Duodenal mucosa (tissue), 2 donors: Measurements from ENCODE around the gene VPS39.

Experiments used
- H3K27ac ChIP-seq: one replicate; pipeline ENCODE4 v1.7.0; 2013; ENCODE audit warnings: low read depth, low read length
- H3K27me3 ChIP-seq, 2 donors: one replicate each; pipeline ENCODE4 v1.7.0; 2013; ENCODE audit warnings: low read length in 2 of 2, control low read depth in 1 of 2; ENCODE audit not compliant: insufficient read depth in 2 of 2, control insufficient read depth in 1 of 2
- H3K36me3 ChIP-seq, 2 donors: one replicate each; pipeline ENCODE4 v1.7.0; 2013; ENCODE audit warnings: low read length in 2 of 2, control low read depth in 1 of 2; ENCODE audit not compliant: insufficient read depth in 2 of 2, control insufficient read depth in 1 of 2
- H3K4me1 ChIP-seq, 2 donors: one replicate each; pipeline ENCODE4 v1.7.0; 2013; ENCODE audit warnings: low read length in 2 of 2, control low read depth in 1 of 2; ENCODE audit not compliant: insufficient read depth in 2 of 2, control insufficient read depth in 1 of 2
- H3K4me3 ChIP-seq, 2 donors: one replicate each; pipeline ENCODE4 v1.7.0; 2013; ENCODE audit warnings: low read length in 2 of 2, low read depth in 1 of 2
- H3K9ac ChIP-seq, 2 donors: one replicate each; pipeline ENCODE4 v1.7.0; 2013; ENCODE audit warnings: low read length in 2 of 2, low read depth in 1 of 2
- H3K9me3 ChIP-seq, 2 donors: one replicate each; pipeline ENCODE4 v1.7.0; 2013; ENCODE audit warnings: low read length in 2 of 2, control low read depth in 1 of 2; ENCODE audit not compliant: control insufficient read depth in 1 of 2

Gene VPS39

DNA sequence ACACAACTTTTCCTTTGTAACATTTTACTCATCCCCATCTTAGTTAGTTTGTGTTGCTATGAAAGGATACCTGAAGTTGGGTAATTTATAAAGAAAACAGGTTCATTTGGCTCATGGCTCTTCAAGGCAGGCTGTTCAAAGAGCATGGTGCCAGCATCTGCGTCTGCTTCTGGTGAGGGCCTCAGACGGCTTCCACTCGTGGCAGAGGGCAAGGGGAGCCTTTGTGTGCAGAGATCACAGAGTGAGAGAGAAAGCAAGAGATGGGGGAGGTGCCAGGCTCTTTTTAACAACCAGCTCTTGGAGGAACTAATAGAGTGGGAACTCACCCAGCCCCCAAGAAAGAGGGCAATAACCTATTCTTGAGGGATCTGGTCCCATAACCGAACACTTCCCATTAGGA, 74.7 kb downstream of the VPS39 start:
- Histone ChIP-seq H3K9me3 (peaks cover 8 to 18% of the 10 kb centered on the region in 2 donors), H3K36me3 (no peaks in the 10 kb centered on the region), H3K9ac (no peak overlapping the region), H3K27ac (no peak overlapping the region), H3K4me1 (no peaks in the 10 kb centered on the region), H3K4me3 (no peak overlapping the region), H3K27me3 (no peaks in the 10 kb centered on the region)

DNA sequence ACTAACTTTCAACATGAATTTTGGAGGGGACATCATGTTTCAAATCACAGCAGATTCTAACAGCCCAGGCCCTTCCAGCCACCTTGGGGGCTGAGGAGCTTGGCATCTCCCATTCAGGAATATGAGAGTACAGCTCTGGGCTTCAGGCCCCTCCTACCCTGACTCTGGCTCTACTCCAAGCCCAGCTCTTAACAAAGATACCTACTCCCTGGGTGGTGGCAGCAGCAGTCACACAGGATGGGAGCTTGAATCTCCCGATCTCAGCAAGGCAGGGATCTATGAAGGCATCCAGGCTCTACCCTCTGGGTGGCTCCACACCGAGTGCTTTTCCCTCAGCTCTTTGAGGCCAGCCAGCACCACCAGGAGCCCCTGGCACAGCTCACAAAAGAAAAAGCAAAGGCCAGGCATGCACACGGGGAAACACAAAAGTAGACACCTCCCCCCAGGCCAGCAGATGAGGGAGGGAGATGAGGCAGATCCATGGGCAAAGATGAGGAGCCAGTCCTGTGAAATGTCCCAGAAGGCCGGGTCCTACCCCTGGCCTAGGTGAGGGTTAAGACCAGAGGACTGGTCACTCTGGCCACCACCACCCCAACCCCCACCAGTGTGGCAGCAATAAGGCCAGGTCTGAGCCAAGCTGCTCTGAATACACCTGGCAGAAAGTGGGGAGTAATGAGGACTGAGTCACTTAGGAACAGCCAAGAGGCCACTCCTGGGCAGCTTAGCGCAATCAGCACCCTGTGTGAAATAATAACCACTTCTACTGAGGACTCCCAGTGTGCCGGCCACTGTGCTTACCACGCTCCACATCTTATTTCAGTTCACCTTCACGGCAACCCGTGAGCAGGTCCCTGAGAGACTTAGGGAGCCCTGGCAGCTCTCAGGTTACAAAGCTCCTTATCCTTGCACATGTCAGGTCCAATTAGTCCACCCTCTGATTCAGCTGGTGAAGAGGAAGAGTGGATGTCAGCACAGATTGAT, 76.0 kb downstream of the VPS39 start:
- Histone ChIP-seq H3K36me3 (no peaks in the 10 kb centered on the region), H3K4me1 (no peaks in the 10 kb centered on the region), H3K4me3 (no peak overlapping the region), H3K9ac (no peak overlapping the region), H3K27me3 (no peaks in the 10 kb centered on the region), H3K27ac (no peak overlapping the region), H3K9me3 (peaks cover 3 to 5% of the 10 kb centered on the region in 2 donors)

DNA sequence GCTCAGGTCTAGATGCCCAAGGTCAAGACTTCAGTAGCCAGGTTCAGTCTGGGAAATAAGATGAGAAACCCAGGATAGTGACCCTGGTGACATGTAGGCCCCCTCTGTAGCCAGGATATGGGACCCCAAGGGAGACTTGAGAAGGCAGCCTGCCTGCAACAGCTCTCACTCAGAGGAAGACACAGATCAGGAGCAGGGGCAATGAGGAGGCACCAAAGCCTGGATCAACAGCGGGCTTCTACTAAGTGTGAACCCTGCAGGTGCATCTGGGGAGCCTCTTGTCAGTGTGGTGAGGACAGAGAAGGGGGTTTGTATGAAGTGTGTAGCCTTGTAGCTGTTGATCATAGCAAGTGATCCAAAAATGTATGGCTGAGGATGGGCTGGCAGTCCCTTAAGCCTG, 77.1 kb downstream of the VPS39 start:
- H3K9ac ChIP-seq = no peak overlapping the region
- H3K27me3 ChIP-seq = no peaks in the 10 kb centered on the region
- H3K4me1 ChIP-seq = no peaks in the 10 kb centered on the region
- H3K9me3 ChIP-seq = no peaks in the 10 kb centered on the region
- H3K4me3 ChIP-seq = no peak overlapping the region
- H3K27ac ChIP-seq = no peak overlapping the region
- H3K36me3 ChIP-seq = no peaks in the 10 kb centered on the region

DNA sequence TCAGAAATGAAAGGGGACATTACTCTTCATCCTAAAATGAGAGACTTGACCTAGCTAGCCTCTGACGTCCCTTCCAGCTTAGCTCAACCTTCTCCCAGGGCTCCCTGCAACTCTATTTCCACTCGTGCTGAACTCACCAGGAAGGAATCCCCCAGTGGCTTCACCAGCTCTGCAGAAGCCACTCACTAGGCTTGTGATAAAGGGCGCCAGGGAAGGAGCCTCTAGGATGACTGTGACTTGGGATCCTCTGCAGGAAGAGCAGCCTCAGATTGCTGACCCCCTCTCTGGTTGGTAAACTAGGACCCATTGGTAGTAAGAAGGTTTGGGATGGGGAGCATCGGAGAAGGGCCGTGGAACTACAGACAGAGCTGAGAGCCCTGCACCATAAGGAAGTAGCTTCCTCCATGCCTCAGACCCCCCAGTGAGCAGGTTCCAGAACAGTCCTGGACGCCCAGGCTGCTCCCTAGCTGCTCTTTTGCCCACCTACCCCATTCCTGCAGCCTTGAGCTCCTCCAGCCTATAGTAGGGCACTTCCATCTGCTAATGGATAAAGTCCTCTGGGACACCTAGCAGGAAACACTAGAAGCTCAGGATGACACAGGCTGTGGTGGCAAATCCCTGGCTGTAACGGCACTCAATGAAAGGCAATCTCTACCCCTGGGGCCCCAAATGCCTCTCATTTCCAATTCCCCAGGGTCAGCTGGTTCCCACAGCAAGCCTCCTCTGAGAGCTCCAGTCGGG, 77.7 kb downstream of the VPS39 start:
- no peak overlapping the region for H3K27ac ChIP-seq
- H3K27me3 ChIP-seq = no peaks in the 10 kb centered on the region
- H3K9me3 ChIP-seq = no peaks in the 10 kb centered on the region
- no peak overlapping the region for H3K9ac ChIP-seq
- H3K4me3 ChIP-seq = no peak overlapping the region
- H3K36me3 ChIP-seq = no peaks in the 10 kb centered on the region
- H3K4me1 ChIP-seq = no peaks in the 10 kb centered on the region

DNA sequence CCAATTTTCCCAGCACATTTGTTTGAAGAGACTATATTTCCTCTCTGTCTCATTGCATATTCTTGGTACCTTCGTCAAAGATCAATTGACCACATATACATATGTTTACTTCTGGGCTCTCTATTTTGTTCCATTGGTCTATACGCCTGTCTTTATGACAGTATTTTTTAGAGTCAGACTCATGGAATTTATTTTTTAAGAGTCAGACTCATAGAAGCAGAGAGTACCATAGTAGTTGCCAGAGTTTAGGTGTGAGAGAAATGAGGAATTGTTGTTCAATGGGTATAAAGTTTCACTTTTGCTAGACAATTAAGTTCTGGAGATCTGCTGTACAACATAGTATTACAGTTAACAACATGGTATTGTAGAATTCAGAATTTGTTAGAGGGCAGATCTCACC, 78.7 kb downstream of the VPS39 start:
- H3K9me3 ChIP-seq = no peaks in the 10 kb centered on the region
- H3K4me3 ChIP-seq = no peak overlapping the region
- H3K36me3 ChIP-seq = no peaks in the 10 kb centered on the region
- no peak overlapping the region for H3K9ac ChIP-seq
- no peaks in the 10 kb centered on the region for H3K4me1 ChIP-seq
- no peaks in the 10 kb centered on the region for H3K27me3 ChIP-seq
- H3K27ac ChIP-seq = no peak overlapping the region

DNA sequence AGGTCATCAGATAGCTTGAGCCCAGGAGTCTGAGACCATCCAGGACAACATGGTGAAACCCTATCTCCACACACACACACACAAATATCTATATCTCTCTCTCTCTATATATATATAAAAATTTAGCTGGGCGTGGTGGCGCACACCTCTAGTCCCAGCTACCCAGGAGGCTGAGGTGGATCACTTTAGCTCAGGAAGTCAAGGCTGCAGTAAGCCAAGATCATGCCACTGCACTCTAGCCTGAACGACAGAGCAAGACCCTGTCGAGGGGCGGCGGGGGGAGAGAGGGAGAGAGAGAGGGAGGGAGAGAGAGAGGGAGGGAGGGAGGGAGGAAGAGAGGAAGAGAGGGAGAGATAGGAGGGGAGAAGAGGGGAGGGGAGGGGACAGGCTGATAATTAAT, 79.6 kb downstream of the VPS39 start:
- no peaks in the 10 kb centered on the region for H3K27me3 ChIP-seq
- H3K9me3 ChIP-seq = no peaks in the 10 kb centered on the region
- H3K4me1 ChIP-seq = no peaks in the 10 kb centered on the region
- no peak overlapping the region for H3K9ac ChIP-seq
- no peak overlapping the region for H3K27ac ChIP-seq
- H3K36me3 ChIP-seq = no peaks in the 10 kb centered on the region
- H3K4me3 ChIP-seq = no peak overlapping the region

DNA sequence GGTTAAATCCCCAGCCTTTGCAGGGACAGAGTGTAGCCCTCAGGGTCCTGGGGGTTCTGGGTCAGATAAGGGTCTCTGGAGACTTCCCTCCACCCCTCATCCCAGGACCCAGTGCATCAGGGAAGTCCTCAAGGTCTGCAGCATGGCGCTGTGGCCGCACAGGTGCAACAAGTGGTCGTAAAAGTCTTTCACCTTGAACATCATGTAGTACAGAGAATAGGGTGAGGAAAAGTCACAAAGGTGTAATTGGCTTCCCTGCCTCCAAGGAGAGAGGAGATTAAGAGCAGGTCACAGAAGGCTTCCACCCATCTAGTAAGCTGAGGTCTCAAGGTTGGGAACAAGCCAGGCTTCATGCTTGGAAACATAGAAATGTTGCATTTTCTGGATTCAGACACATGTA, 84.6 kb downstream of the VPS39 start:
- Histone ChIP-seq H3K27me3 (no peaks in the 10 kb centered on the region), H3K9ac (no peak overlapping the region), H3K36me3 (no peaks in the 10 kb centered on the region), H3K4me3 (no peak overlapping the region), H3K4me1 (peaks cover 0 to 7% of the 10 kb centered on the region in 2 donors), H3K27ac (no peak overlapping the region), H3K9me3 (no peaks in the 10 kb centered on the region)

DNA sequence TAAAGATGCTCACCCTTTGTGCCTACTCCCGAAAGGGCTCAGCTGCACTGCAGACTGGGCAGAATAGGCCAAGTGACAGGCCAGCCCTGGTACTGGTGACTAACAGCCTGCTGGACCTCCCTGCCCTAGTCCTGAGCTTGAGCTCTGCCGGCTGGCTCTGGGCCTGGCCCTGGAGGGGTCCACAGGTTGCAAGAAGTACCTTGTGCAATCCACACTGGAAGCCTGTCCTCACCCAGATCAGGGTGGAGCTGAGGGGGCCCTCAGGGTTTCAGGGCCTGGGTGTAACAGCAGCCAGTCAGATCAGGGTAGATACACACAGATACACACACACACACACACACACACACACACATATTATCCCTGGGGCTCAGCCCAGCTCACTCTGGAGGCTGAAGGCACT, 86.4 kb downstream of the VPS39 start:
- H3K27me3 ChIP-seq = no peaks in the 10 kb centered on the region
- peaks cover 0 to 7% of the 10 kb centered on the region in 2 donors for H3K4me1 ChIP-seq

DNA sequence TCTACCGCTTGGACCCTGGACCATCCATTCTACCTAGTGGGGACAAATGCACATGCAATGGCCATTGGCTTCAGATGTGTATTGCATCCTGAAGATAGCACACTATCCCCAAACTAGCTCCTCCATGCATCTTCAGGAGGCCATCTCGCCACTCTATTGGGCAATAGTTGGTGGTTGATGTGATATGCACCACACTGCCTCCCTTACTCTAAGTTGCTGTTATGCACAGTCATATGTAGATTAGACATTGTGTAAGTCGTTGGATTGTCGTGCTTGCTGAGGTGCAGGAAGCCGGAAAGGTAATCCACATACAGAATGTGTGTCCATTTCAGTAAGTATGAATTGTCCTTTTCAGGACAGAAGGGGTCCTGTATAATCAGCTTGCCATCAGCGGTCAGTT, 87.1 kb downstream of the VPS39 start:
- no peaks in the 10 kb centered on the region for H3K36me3 ChIP-seq
- H3K4me1 ChIP-seq = peaks cover 0 to 7% of the 10 kb centered on the region in 2 donors
- no peak overlapping the region for H3K9ac ChIP-seq
- no peaks in the 10 kb centered on the region for H3K9me3 ChIP-seq
- H3K27me3 ChIP-seq = no peaks in the 10 kb centered on the region
- H3K27ac ChIP-seq = no peak overlapping the region
- no peak overlapping the region for H3K4me3 ChIP-seq

More for the DNA sequence above, 86.4 kb downstream of the VPS39 start:
- Histone ChIP-seq H3K27ac (no peak overlapping the region), H3K9me3 (no peaks in the 10 kb centered on the region), H3K36me3 (no peaks in the 10 kb centered on the region), H3K9ac (no peak overlapping the region), H3K4me3 (no peak overlapping the region)

DNA sequence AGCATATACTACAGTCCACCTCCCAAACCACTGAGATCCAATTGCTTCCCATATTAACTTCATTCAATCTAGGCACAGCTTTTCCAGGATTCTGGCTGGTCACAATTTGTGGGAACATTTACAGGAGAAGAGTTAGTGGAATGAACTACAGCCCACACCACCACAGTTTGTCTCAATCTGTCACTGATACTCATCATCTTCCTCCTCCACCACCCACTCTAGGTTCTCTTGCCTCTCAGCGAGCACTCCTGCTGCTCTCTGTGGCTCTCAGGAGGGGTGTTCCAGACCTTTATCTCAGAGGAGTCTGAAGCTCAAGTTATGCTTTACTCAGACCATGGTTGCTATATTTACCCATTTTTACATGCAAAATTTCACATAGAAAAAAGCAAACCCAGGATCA, 87.8 kb downstream of the VPS39 start:
- peaks cover 0 to 7% of the 10 kb centered on the region in 2 donors for H3K4me1 ChIP-seq
- no peaks in the 10 kb centered on the region for H3K27me3 ChIP-seq
- no peak overlapping the region for H3K9ac ChIP-seq
- H3K27ac ChIP-seq = no peak overlapping the region
- no peaks in the 10 kb centered on the region for H3K36me3 ChIP-seq
- no peaks in the 10 kb centered on the region for H3K9me3 ChIP-seq
- no peak overlapping the region for H3K4me3 ChIP-seq
